BLaER1 treated with 17β-estradiol and CSF1 and Interleukin-3, amounts not matched to agents 10 nM and 100 nM (cell line): ENCODE measurements around the gene RELN.
A peak's percentile ranks its signal among the peaks of the same experiment; 100 is the strongest.

Experiments
- H3K27ac ChIP-seq, 11 experiments: shearing (Covaris generic); formaldehyde crosslinking; 2 replicates each; pipeline ENCODE4 v1.8.1; 2022
- H3K27me3 ChIP-seq, 11 experiments: shearing (Covaris generic); formaldehyde crosslinking; 2 replicates each; pipeline ENCODE4 v1.8.1; 2022
- H3K36me3 ChIP-seq, 11 experiments: shearing (Covaris generic); formaldehyde crosslinking; 2 replicates each; pipeline ENCODE4 v1.8.1; 2022
- H3K4me1 ChIP-seq, 10 experiments: shearing (Covaris generic); formaldehyde crosslinking; 2 replicates each; pipeline ENCODE4 v1.8.1; 2022
- H3K4me2 ChIP-seq, 11 experiments: shearing (Covaris generic); formaldehyde crosslinking; 2 replicates each; pipeline ENCODE4 v1.8.1; 2022
- H3K4me3 ChIP-seq, 10 experiments: shearing (Covaris generic); formaldehyde crosslinking; 2 replicates each; pipeline ENCODE4 v1.8.1; 2022
- H3K9ac ChIP-seq, 11 experiments: shearing (Covaris generic); formaldehyde crosslinking; 2 replicates each; pipeline ENCODE4 v1.8.1; 2022
- H3K9me3 ChIP-seq, 11 experiments: shearing (Covaris generic); formaldehyde crosslinking; replicated peaks in 1 of 11; 2 replicates each; pipeline ENCODE4 v1.8.1; 2022
- H4K20me1 ChIP-seq, 11 experiments: shearing (Covaris generic); formaldehyde crosslinking; 2 replicates each; pipeline ENCODE4 v1.8.1; 2022
- Cebpa-rat ChIP-seq, 11 experiments: shearing (Covaris generic); IDR thresholded peaks; 2 replicates each; pipeline ENCODE4 v1.8.1; 2022

The RELN gene

GRCh38 chr7:103580031-103580430 is 409.4 kb downstream of the RELN start:
- Histone ChIP-seq H3K36me3 (no peaks in the 10 kb centered on the region), H3K4me2 (no peak overlapping the region), H3K9me3 (peaks cover 0 to 9% (median 5%) of the 10 kb centered on the region in 11 experiments; a peak in 5 of 22 replicates), H4K20me1 (no peaks in the 10 kb centered on the region), H3K4me3 (no peak overlapping the region), H3K27ac (no peak overlapping the region), H3K4me1 (no peaks in the 10 kb centered on the region), H3K9ac (no peak overlapping the region), H3K27me3 (no peaks in the 10 kb centered on the region)
- TF ChIP-seq Cebpa-rat (IDR thresholded peaks at IDR 0.05) = no peak

GRCh38 chr7:103577059-103577458 is 412.4 kb downstream of the RELN start:
- Histone ChIP-seq H3K4me3 (no peak overlapping the region), H3K36me3 (no peaks in the 10 kb centered on the region), H3K9me3 (no peaks in the 10 kb centered on the region), H3K4me2 (no peak overlapping the region), H3K4me1 (no peaks in the 10 kb centered on the region), H3K9ac (no peak overlapping the region), H4K20me1 (no peaks in the 10 kb centered on the region), H3K27me3 (no peaks in the 10 kb centered on the region), H3K27ac (no peak overlapping the region)
- no peak for TF ChIP-seq Cebpa-rat (IDR thresholded peaks at IDR 0.05)

- Histone ChIP-seq H4K20me1 (no peaks in the 10 kb centered on the region), H3K36me3 (no peaks in the 10 kb centered on the region), H3K27me3 (no peaks in the 10 kb centered on the region)
Measured at GRCh38 chr7:103576641-103577040, 412.8 kb downstream of the RELN start.

GRCh38 chr7:103574576-103574975 is 414.9 kb downstream of the RELN start:
- Histone ChIP-seq H3K27ac (no peak overlapping the region), H3K4me3 (no peak overlapping the region), H4K20me1 (no peaks in the 10 kb centered on the region), H3K27me3 (no peaks in the 10 kb centered on the region), H3K9me3 (no peaks in the 10 kb centered on the region), H3K36me3 (no peaks in the 10 kb centered on the region), H3K9ac (no peak overlapping the region), H3K4me2 (no peak overlapping the region), H3K4me1 (no peaks in the 10 kb centered on the region)
- TF ChIP-seq Cebpa-rat (IDR thresholded peaks at IDR 0.05) = no peak

More at GRCh38 chr7:103576641-103577040, 412.8 kb downstream of the RELN start:
- Histone ChIP-seq H3K9ac (no peak overlapping the region), H3K4me2 (no peak overlapping the region), H3K27ac (no peak overlapping the region), H3K9me3 (no peaks in the 10 kb centered on the region), H3K4me1 (no peaks in the 10 kb centered on the region), H3K4me3 (no peak overlapping the region)
- no peak for TF ChIP-seq Cebpa-rat (IDR thresholded peaks at IDR 0.05)

- no peak for TF ChIP-seq Cebpa-rat (IDR thresholded peaks at IDR 0.05)
- H3K36me3 ChIP-seq = no peaks in the 10 kb centered on the region
- H3K4me3 ChIP-seq = no peak overlapping the region
- H3K4me2 ChIP-seq = no peak overlapping the region
- no peaks in the 10 kb centered on the region for H3K4me1 ChIP-seq
- no peak overlapping the region for H3K27ac ChIP-seq
- no peaks in the 10 kb centered on the region for H4K20me1 ChIP-seq
- no peaks in the 10 kb centered on the region for H3K27me3 ChIP-seq
- no peaks in the 10 kb centered on the region for H3K9me3 ChIP-seq
- no peak overlapping the region for H3K9ac ChIP-seq
Measured at GRCh38 chr7:103573479-103574058, 415.9 kb downstream of the RELN start.

GRCh38 chr7:103571586-103571985 is 417.9 kb downstream of the RELN start:
- H3K27me3 ChIP-seq = no peaks in the 10 kb centered on the region
- no peak overlapping the region for H3K4me3 ChIP-seq
- TF ChIP-seq Cebpa-rat (IDR thresholded peaks at IDR 0.05) = no peak
- H3K27ac ChIP-seq = no peak overlapping the region
- no peaks in the 10 kb centered on the region for H3K9me3 ChIP-seq
- no peaks in the 10 kb centered on the region for H3K36me3 ChIP-seq
- no peaks in the 10 kb centered on the region for H3K4me1 ChIP-seq
- H3K4me2 ChIP-seq = no peak overlapping the region
- H3K9ac ChIP-seq = no peak overlapping the region
- H4K20me1 ChIP-seq = no peaks in the 10 kb centered on the region

GRCh38 chr7:103569621-103570305 is 419.7 kb downstream of the RELN start:
- no peaks in the 10 kb centered on the region for H3K36me3 ChIP-seq
- H3K4me1 ChIP-seq = peaks cover 0 to 3% (median 0%) of the 10 kb centered on the region in 10 experiments; a peak in 1 of 20 replicates
- H3K27ac ChIP-seq = no peak overlapping the region
- no peak overlapping the region for H3K4me3 ChIP-seq
- no peaks in the 10 kb centered on the region for H3K27me3 ChIP-seq
- H3K4me2 ChIP-seq = no peak overlapping the region
- no peaks in the 10 kb centered on the region for H3K9me3 ChIP-seq
- H3K9ac ChIP-seq = no peak overlapping the region
- no peaks in the 10 kb centered on the region for H4K20me1 ChIP-seq
- no peak for TF ChIP-seq Cebpa-rat (IDR thresholded peaks at IDR 0.05)

GRCh38 chr7:103564416-103564815 is 425.0 kb downstream of the RELN start:
- no peak overlapping the region for H3K4me3 ChIP-seq
- H3K4me2 ChIP-seq = peak overlapping the region in 8 of 11 experiments; percentile 1 to 68 (median 52); a peak in 12 of 22 replicates
- H3K36me3 ChIP-seq = no peaks in the 10 kb centered on the region
- H3K9me3 ChIP-seq = peaks cover 0 to 4% (median 0%) of the 10 kb centered on the region in 11 experiments; a peak in 2 of 22 replicates
- H3K4me1 ChIP-seq = peaks cover 0 to 35% (median 21%) of the 10 kb centered on the region in 10 experiments; a peak in 13 of 20 replicates
- no peak overlapping the region for H3K27ac ChIP-seq
- no peak overlapping the region for H3K9ac ChIP-seq
- H3K27me3 ChIP-seq = no peaks in the 10 kb centered on the region
- no peaks in the 10 kb centered on the region for H4K20me1 ChIP-seq
- no peak for TF ChIP-seq Cebpa-rat (IDR thresholded peaks at IDR 0.05)

- peaks cover 0 to 47% (median 25%) of the 10 kb centered on the region in 10 experiments; a peak in 13 of 20 replicates for H3K4me1 ChIP-seq
- no peak overlapping the region for H3K27ac ChIP-seq
- no peak overlapping the region for H3K4me3 ChIP-seq
- H4K20me1 ChIP-seq = no peaks in the 10 kb centered on the region
- no peak overlapping the region for H3K9ac ChIP-seq
- H3K36me3 ChIP-seq = no peaks in the 10 kb centered on the region
- peak overlapping the region in 6 of 11 experiments; percentile 2 to 51 (median 34); a peak in 10 of 22 replicates for H3K4me2 ChIP-seq
- H3K9me3 ChIP-seq = peaks cover 0 to 4% (median 0%) of the 10 kb centered on the region in 11 experiments; a peak in 2 of 22 replicates
- TF ChIP-seq Cebpa-rat (IDR thresholded peaks at IDR 0.05) = no peak
- H3K27me3 ChIP-seq = no peaks in the 10 kb centered on the region
Measured at GRCh38 chr7:103560136-103560535, 429.3 kb downstream of the RELN start.

GRCh38 chr7:103551016-103551415 is 438.4 kb downstream of the RELN start:
- Histone ChIP-seq H3K4me1 (no peaks in the 10 kb centered on the region), H3K36me3 (no peaks in the 10 kb centered on the region), H3K27me3 (no peaks in the 10 kb centered on the region), H4K20me1 (no peaks in the 10 kb centered on the region), H3K9ac (no peak overlapping the region), H3K4me3 (no peak overlapping the region), H3K9me3 (no peaks in the 10 kb centered on the region), H3K4me2 (no peak overlapping the region), H3K27ac (no peak overlapping the region)
- TF ChIP-seq Cebpa-rat (IDR thresholded peaks at IDR 0.05) = no peak
